Keratinocyte (primary cell): ENCODE measurements around the gene SLCO4C1. TPM values are rescaled to one million over a fixed set of nuclear protein-coding genes. Genes with fewer than 3 reads are reported as not detected.

Experiments used
- DNase-seq: peaks from one replicate; pipeline ENCODE4 v3.0.0-alpha.2; 2011; ENCODE audit warnings: low read depth, missing footprints, low spot score
- FAIRE-seq: peaks from 2 replicates; lab custom pipeline; 2011; peaks lifted over from hg19 to GRCh38; lab: Jason Lieb, UNC
- H2AFZ ChIP-seq: 2 replicates; pipeline ENCODE4 v1.6.0; 2012; ENCODE audit warnings: low read length, control low read depth, inconsistent platforms; ENCODE audit not compliant: control insufficient read depth
- H3K27ac ChIP-seq: 2 replicates; pipeline ENCODE4 v1.5.1; 2011; ENCODE audit warnings: low read length; ENCODE audit not compliant: control insufficient read depth, insufficient read depth
- H3K27me3 ChIP-seq: 3 replicates; pipeline ENCODE4 v1.6.0; 2011; ENCODE audit warnings: low read length; ENCODE audit not compliant: control insufficient read depth, insufficient read depth; ENCODE audit errors: extremely low read depth
- H3K36me3 ChIP-seq, 2 experiments: 2 replicates in 1 of 2; 3 replicates in 1 of 2; pipeline ENCODE4 v1.5.1; 2011; ENCODE audit warnings: low read length in 2 of 2, mild to moderate bottlenecking in 1 of 2; ENCODE audit not compliant: control insufficient read depth in 2 of 2, insufficient read depth in 2 of 2; ENCODE audit errors: extremely low read depth in 1 of 2
- H3K4me1 ChIP-seq: 3 replicates; pipeline ENCODE4 v1.5.1; 2011; ENCODE audit warnings: low read length; ENCODE audit not compliant: control insufficient read depth, insufficient read depth; ENCODE audit errors: extremely low read depth
- H3K4me2 ChIP-seq: 3 replicates; pipeline ENCODE4 v1.6.0; 2011; ENCODE audit warnings: low read depth, low read length; ENCODE audit not compliant: control insufficient read depth, insufficient read depth; ENCODE audit errors: extremely low read depth
- H3K4me3 ChIP-seq, 3 experiments: fragments of 200-600 bp in 1 of 3; sonication (generic) in 1 of 3; 2 replicates in 2 of 3; 3 replicates in 1 of 3; pipeline ENCODE4 v1.5.1; 2011 to 2016; ENCODE audit warnings: low read length in 3 of 3, mild to moderate bottlenecking in 3 of 3, control low read depth in 2 of 3, inconsistent platforms in 1 of 3, low read depth in 1 of 3, mixed read lengths in 1 of 3, mixed run types in 1 of 3, moderate library complexity in 1 of 3; ENCODE audit not compliant: control insufficient read depth in 2 of 3, insufficient read depth in 2 of 3; ENCODE audit errors: extremely low read depth in 1 of 3
- H3K79me2 ChIP-seq: 2 replicates; pipeline ENCODE4 v1.6.0; 2012; ENCODE audit warnings: low read length; ENCODE audit not compliant: control insufficient read depth, insufficient read depth
- H3K9ac ChIP-seq: 3 replicates; pipeline ENCODE4 v1.6.0; 2011; ENCODE audit warnings: low read length; ENCODE audit not compliant: control insufficient read depth, insufficient read depth; ENCODE audit errors: extremely low read depth
- H3K9me1 ChIP-seq: 3 replicates; pipeline ENCODE4 v1.6.0; 2011; ENCODE audit warnings: low read length; ENCODE audit not compliant: control insufficient read depth, insufficient read depth; ENCODE audit errors: extremely low read depth
- H3K9me3 ChIP-seq: 2 replicates; pipeline ENCODE4 v1.5.1; 2012; ENCODE audit warnings: low read depth, low read length; ENCODE audit not compliant: control insufficient read depth
- H4K20me1 ChIP-seq: 3 replicates; pipeline ENCODE4 v1.6.0; 2011; ENCODE audit warnings: low read length; ENCODE audit not compliant: control insufficient read depth, insufficient read depth; ENCODE audit errors: extremely low read depth
- CTCF ChIP-seq, 3 experiments: IDR thresholded peaks in 1 of 3; conservative IDR thresholded peaks in 1 of 3; optimal IDR thresholded peaks in 1 of 3; 2 replicates in 2 of 3; 3 replicates in 1 of 3; pipeline versions ENCODE3 to v1.5.1; 2011; ENCODE audit warnings: low read length in 3 of 3, mild to moderate bottlenecking in 3 of 3, moderate library complexity in 2 of 3, control low read depth in 1 of 3, inconsistent platforms in 1 of 3; ENCODE audit not compliant: insufficient read depth in 2 of 3; ENCODE audit errors: extremely low read depth in 1 of 3
- EZH2 ChIP-seq: IDR thresholded peaks from one replicate; pipeline ENCODE4 v1.6.1; 2012; ENCODE audit warnings: inconsistent platforms, mild to moderate bottlenecking, low read length, moderate library complexity
- dilution Hi-C: fragments of 300-500 bp; cut with MboI; formaldehyde crosslinking; loops from one replicate; pipeline ENCODE4 v1.7.0; 2020; ENCODE audit warnings: low sequenced_read_pairs; ENCODE audit not compliant: extremely low pct_ligation_motif_present
- polyA plus RNA-seq, 5 experiments: library from polyadenylated mRNA; depleted of rRNA in 3 of 5; stranded (reverse) in 3 of 5; stranded (forward) in 1 of 5; unstranded in 1 of 5; fragments of >200 nt; gene quantifications; 1 replicate in 1 of 5; 2 replicates in 3 of 5; 3 replicates in 1 of 5; pipeline versions ENCODE4 v1.2.1 to v1.2.3, GENCODE V29; 2011 to 2012; ENCODE audit warnings: missing spikeins in 2 of 5, low read depth in 1 of 5, low replicate concordance in 1 of 5

Gene SLCO4C1
- polyA plus RNA-seq, 1 donor (not counting 4 experiments of a cell fraction or from before 2014, with no cell fraction given): 0.01 TPM

GRCh38 chr5:102309586-102309985 lies 13.5 kb upstream of the SLCO4C1 start:
- Histone ChIP-seq H3K9me1 (no peaks in the 10 kb centered on the region), H3K36me3 (no peaks in the 10 kb centered on the region), H3K9ac (no peak overlapping the region), H3K4me2 (no peak overlapping the region), H3K9me3 (no peaks in the 10 kb centered on the region), H3K27ac (no peak overlapping the region), H2AFZ (no peak overlapping the region), H3K27me3 (no peaks in the 10 kb centered on the region), H3K4me3 (no peak overlapping the region), H3K4me1 (no peaks in the 10 kb centered on the region), H3K79me2 (no peaks in the 10 kb centered on the region), H4K20me1 (no peaks in the 10 kb centered on the region)
- no peak for FAIRE-seq
- dilution Hi-C loops: no loop called here
- DNase-seq: no peak
- TF ChIP-seq EZH2 (no peak), CTCF (optimal IDR thresholded peaks at IDR 0.05 in 1 of 3, IDR thresholded peaks at IDR 0.05 in 1 of 3, conservative IDR thresholded peaks at IDR 0.05 in 1 of 3; ENCODE audit: extremely low read depth in 1 of 3, insufficient read depth in 2 of 3, low read length in 3 of 3) (no peak)

GRCh38 chr5:102307232-102307631 lies 11.1 kb upstream of the SLCO4C1 start:
- TF ChIP-seq CTCF (optimal IDR thresholded peaks at IDR 0.05 in 1 of 3, IDR thresholded peaks at IDR 0.05 in 1 of 3, conservative IDR thresholded peaks at IDR 0.05 in 1 of 3; ENCODE audit: extremely low read depth in 1 of 3, insufficient read depth in 2 of 3, low read length in 3 of 3): no peak
- no peak for TF ChIP-seq EZH2
- no peak overlapping the region for H3K9ac ChIP-seq
- no peaks in the 10 kb centered on the region for H3K79me2 ChIP-seq
- H3K9me1 ChIP-seq: no peaks in the 10 kb centered on the region
- dilution Hi-C loops: no loop called here
- H3K27ac ChIP-seq: no peak overlapping the region
- no peaks in the 10 kb centered on the region for H3K4me1 ChIP-seq
- no peak for FAIRE-seq
- no peaks in the 10 kb centered on the region for H3K27me3 ChIP-seq
- H4K20me1 ChIP-seq: no peaks in the 10 kb centered on the region
- H3K36me3 ChIP-seq: no peaks in the 10 kb centered on the region
- no peak for DNase-seq
- no peak overlapping the region for H3K4me2 ChIP-seq
- no peaks in the 10 kb centered on the region for H3K9me3 ChIP-seq
- H2AFZ ChIP-seq: no peak overlapping the region
- no peak overlapping the region for H3K4me3 ChIP-seq
